ENCODE measurements around the gene KLF17. TPM values are rescaled to one million over a fixed set of nuclear protein-coding genes. Genes with fewer than 3 reads are reported as not detected.

Gene KLF17
- total RNA-seq, 2 experiments from 2014 or later: not detected

DNA sequence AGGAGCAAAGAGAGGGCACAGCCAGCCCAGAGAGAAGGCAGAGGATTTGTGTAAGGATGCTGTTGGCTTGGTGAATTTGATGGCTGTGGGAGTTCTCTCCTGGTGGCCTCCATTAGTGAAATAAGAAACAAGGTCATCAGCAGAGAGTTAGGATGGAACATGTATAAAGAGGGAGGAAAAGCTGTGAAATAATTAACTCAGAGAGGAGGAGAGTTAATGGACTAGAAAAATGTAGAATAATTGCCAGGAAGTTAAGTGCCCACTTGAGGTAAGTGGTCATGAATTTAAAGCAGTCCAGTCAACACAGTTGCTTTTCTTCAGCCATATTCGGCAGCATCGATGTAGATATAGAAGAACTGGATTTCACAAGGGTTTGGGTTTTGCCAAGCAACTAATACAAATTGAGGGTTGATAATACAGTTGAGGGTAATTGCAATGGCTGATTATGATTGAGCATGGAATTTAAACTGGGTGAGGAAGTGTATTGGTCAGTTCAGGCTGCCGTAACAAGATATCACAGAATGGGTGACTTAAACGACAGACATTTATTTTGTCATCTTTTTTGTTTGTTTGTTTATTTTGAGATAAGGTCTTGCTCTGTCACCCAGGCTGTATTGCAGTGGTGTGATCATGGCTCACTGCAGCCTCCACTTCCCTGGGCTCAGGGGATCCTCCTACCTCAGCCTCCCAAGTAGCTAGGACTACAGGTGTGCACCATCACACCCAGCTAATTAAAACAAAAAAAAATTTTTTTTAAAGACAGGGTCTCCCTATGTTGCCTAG is 31.7 kb upstream of the KLF17 start:
- Histone ChIP-seq H3K36me3 (ENCODE audit: insufficient read depth, low read length) (no peaks in the 10 kb centered on the region), H3K9me2 (ENCODE audit: insufficient read depth, low read length) (no peaks in the 10 kb centered on the region), H3K4me2 (ENCODE audit: low read length) (no peak overlapping the region), H4K20me1 (ENCODE audit: insufficient read depth, low read length) (no peaks in the 10 kb centered on the region), H3K27ac (ENCODE audit: low read depth, low read length, poor library complexity, severe bottlenecking) (no peak overlapping the region), H3K4me3 (ENCODE audit: low read depth, low read length, poor library complexity, severe bottlenecking) (no peak overlapping the region), H3K9me3 (ENCODE audit: low read length) (no peaks in the 10 kb centered on the region), H3K79me2 (ENCODE audit: insufficient read depth, low read depth, low read length) (no peaks in the 10 kb centered on the region), H3K4me1 (ENCODE audit: insufficient read depth, low read length, poor library complexity, severe bottlenecking) (no peaks in the 10 kb centered on the region), H2AFZ (ENCODE audit: low read length) (no peak overlapping the region)
- intact Hi-C loops (cut with micrococcal nuclease; ENCODE audit: unreplicated experiment): no loop called here
- no TSS peak for BruUV-seq (replicated peaks)
- ChIA-PET CTCF (ENCODE audit: unreplicated experiment) (no interaction called here), POLR2A (interaction anchor here (0.6 to 0.9 kb wide), 2 partner anchors 161 to 540 kb away, joined by 3 to 6 read pairs; no protein-coding TSS in a partner anchor)
- TF ChIP-seq EZH2phosphoT487 (IDR thresholded peaks at IDR 0.05; ENCODE audit: borderline replicate concordance, low read depth, low read length): no peak
- TF ChIP-seq, protein P1, sequence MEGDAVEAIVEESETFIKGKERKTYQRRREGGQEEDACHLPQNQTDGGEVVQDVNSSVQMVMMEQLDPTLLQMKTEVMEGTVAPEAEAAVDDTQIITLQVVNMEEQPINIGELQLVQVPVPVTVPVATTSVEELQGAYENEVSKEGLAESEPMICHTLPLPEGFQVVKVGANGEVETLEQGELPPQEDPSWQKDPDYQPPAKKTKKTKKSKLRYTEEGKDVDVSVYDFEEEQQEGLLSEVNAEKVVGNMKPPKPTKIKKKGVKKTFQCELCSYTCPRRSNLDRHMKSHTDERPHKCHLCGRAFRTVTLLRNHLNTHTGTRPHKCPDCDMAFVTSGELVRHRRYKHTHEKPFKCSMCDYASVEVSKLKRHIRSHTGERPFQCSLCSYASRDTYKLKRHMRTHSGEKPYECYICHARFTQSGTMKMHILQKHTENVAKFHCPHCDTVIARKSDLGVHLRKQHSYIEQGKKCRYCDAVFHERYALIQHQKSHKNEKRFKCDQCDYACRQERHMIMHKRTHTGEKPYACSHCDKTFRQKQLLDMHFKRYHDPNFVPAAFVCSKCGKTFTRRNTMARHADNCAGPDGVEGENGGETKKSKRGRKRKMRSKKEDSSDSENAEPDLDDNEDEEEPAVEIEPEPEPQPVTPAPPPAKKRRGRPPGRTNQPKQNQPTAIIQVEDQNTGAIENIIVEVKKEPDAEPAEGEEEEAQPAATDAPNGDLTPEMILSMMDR (conservative IDR thresholded peaks at IDR 0.05; ENCODE audit: low read length): no peak
- DNase-seq (ENCODE audit: low spot score): no peak

DNA sequence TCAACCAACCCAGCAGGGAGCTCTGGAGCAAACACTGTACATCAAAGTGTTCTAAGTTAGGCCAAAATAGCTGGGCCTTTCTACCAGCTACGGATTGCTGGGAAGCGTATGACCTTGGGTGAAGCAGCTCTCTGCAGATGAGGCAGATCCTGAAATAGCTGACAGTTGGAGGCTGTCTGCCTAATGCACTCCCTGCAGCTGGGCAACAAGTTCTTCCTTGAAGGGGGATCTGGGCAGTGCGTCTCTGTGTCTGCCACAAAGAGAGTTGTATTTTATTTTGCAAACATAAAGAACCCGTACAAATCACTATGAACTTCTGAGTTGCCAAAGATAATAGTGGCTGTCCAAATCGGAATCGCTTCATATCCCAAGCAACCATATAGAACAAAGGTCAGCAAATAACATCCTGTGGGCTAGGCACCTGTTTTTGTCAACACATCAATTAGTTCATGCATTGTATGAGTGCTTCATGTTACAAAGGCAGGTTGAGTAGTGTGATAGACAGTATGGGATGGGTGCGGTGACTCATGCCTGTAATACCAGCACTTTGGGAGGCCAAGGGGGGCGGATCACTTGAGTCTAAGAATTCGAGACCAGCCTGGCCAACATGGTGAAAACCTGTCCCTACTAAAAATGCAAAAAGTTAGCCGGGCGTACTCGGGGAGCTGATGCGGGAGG is 29.1 kb upstream of the KLF17 start:
- Histone ChIP-seq H3K9me2 (ENCODE audit: insufficient read depth, low read length) (no peaks in the 10 kb centered on the region), H3K4me2 (ENCODE audit: low read length) (no peak overlapping the region), H4K20me1 (ENCODE audit: insufficient read depth, low read length) (no peaks in the 10 kb centered on the region), H3K36me3 (ENCODE audit: insufficient read depth, low read length) (no peaks in the 10 kb centered on the region), H3K4me1 (ENCODE audit: insufficient read depth, low read length, poor library complexity, severe bottlenecking) (no peaks in the 10 kb centered on the region), H2AFZ (ENCODE audit: low read length) (no peak overlapping the region), H3K79me2 (ENCODE audit: insufficient read depth, low read depth, low read length) (no peaks in the 10 kb centered on the region), H3K27ac (ENCODE audit: low read depth, low read length, poor library complexity, severe bottlenecking) (no peak overlapping the region), H3K4me3 (ENCODE audit: low read depth, low read length, poor library complexity, severe bottlenecking) (no peak overlapping the region), H3K9me3 (ENCODE audit: low read length) (no peaks in the 10 kb centered on the region)
- ChIA-PET CTCF (ENCODE audit: unreplicated experiment) (no interaction called here), POLR2A (interaction anchor here (0.7 kb wide), 1 partner anchor 34 kb away, joined by 3 read pairs; no protein-coding TSS in a partner anchor)
- intact Hi-C loops (cut with micrococcal nuclease; ENCODE audit: unreplicated experiment): no loop called here
- DNase-seq (ENCODE audit: low spot score): no peak
- no TSS peak for BruUV-seq (replicated peaks)
- TF ChIP-seq EZH2phosphoT487 (IDR thresholded peaks at IDR 0.05; ENCODE audit: borderline replicate concordance, low read depth, low read length): no peak
- TF ChIP-seq, protein P1 (conservative IDR thresholded peaks at IDR 0.05; ENCODE audit: low read length): no peak

Measured in OCI-LY7 (cell line).